Measurements from ENCODE around the gene PPM1M. TPM values are rescaled to one million over a fixed set of nuclear protein-coding genes. Genes with fewer than 3 reads are reported as not detected.

Gene PPM1M
- total RNA-seq, 1 experiment from 2014 or later = 16.2 TPM

- no TSS peak for BruUV-seq (replicated peaks)
- H3K4me2 ChIP-seq = no peak overlapping the region
- ChIA-PET CTCF (no interaction called here), POLR2A (ENCODE audit: unreplicated experiment) (no interaction called here)
- peaks cover 9% of the 10 kb centered on the region for H4K20me1 ChIP-seq (ENCODE audit: insufficient read depth)
- H3K4me3 ChIP-seq = no peak overlapping the region
- no peak overlapping the region for H2AFZ ChIP-seq
- H3F3A ChIP-seq (ENCODE audit: insufficient read depth, low read depth) = peaks cover 7% of the 10 kb centered on the region
- intact Hi-C loops (cut with micrococcal nuclease; ENCODE audit: unreplicated experiment) = loop anchor here (1.0 to 5.0 kb wide), 2 partner anchors 108 to 156 kb away; no protein-coding TSS in a partner anchor
- peaks cover 8% of the 10 kb centered on the region; the same call in 1 of the 2 replicates for H3K4me1 ChIP-seq (replicated peaks; ENCODE audit: insufficient read depth)
- no peak overlapping the region for H3K27ac ChIP-seq
- no peak for TF ChIP-seq EZH2 (IDR thresholded peaks at IDR 0.05; ENCODE audit: low read depth)
- TF ChIP-seq CTCF (conservative IDR thresholded peaks at IDR 0.05) = no peak
- no peaks in the 10 kb centered on the region for H3K9me2 ChIP-seq (ENCODE audit: insufficient read depth)
- H3K9me3 ChIP-seq (ENCODE audit: insufficient read depth, low read depth) = no peaks in the 10 kb centered on the region
- peaks cover 13% of the 10 kb centered on the region for H3K79me2 ChIP-seq (ENCODE audit: low read depth)
- peaks cover 7% of the 10 kb centered on the region; the same call in 1 of the 2 replicates for H3K36me3 ChIP-seq (ENCODE audit: low read depth)
- no peak for DNase-seq
- H3K27me3 ChIP-seq (ENCODE audit: insufficient read depth, low read depth) = no peaks in the 10 kb centered on the region
These were observed 14.6 kb upstream of the PPM1M start for GRCh38 chr3:52230889-52231499.

GRCh38 chr3:52231502-52232278, 13.9 kb upstream of the PPM1M start:
- H3K4me1 ChIP-seq (replicated peaks; ENCODE audit: insufficient read depth) = peaks cover 14% of the 10 kb centered on the region
- H3K27ac ChIP-seq = no peak overlapping the region
- H2AFZ ChIP-seq = no peak overlapping the region
- TF ChIP-seq CTCF (conservative IDR thresholded peaks at IDR 0.05) = peak; percentile 86
- TF ChIP-seq EZH2 (IDR thresholded peaks at IDR 0.05; ENCODE audit: low read depth) = no peak
- no peak overlapping the region for H3K4me3 ChIP-seq
- ChIA-PET POLR2A (ENCODE audit: unreplicated experiment) (no interaction called here), CTCF (no interaction called here)
- H3K36me3 ChIP-seq (ENCODE audit: low read depth) = peaks cover 7% of the 10 kb centered on the region; the same call in 1 of the 2 replicates
- peak in 1 of 2 experiments; percentile 79 for DNase-seq
- H3K9me2 ChIP-seq (ENCODE audit: insufficient read depth) = no peaks in the 10 kb centered on the region
- no peaks in the 10 kb centered on the region for H3K9me3 ChIP-seq (ENCODE audit: insufficient read depth, low read depth)
- H4K20me1 ChIP-seq (ENCODE audit: insufficient read depth) = peaks cover 9% of the 10 kb centered on the region
- H3K27me3 ChIP-seq (ENCODE audit: insufficient read depth, low read depth) = no peaks in the 10 kb centered on the region
- no peak overlapping the region for H3K4me2 ChIP-seq
- H3F3A ChIP-seq (ENCODE audit: insufficient read depth, low read depth) = peaks cover 14% of the 10 kb centered on the region
- BruUV-seq (replicated peaks) = no TSS peak
- intact Hi-C loops (cut with micrococcal nuclease; ENCODE audit: unreplicated experiment) = loop anchor here (1.0 to 5.0 kb wide), 2 partner anchors 108 to 156 kb away; no protein-coding TSS in a partner anchor
- H3K79me2 ChIP-seq (ENCODE audit: low read depth) = peaks cover 20% of the 10 kb centered on the region

- no peak overlapping the region for H2AFZ ChIP-seq
- intact Hi-C loops (cut with micrococcal nuclease; ENCODE audit: unreplicated experiment) = loop anchor here (5.0 kb wide), 1 partner anchor 155 kb away; no protein-coding TSS in a partner anchor
- no peaks in the 10 kb centered on the region for H3K9me3 ChIP-seq (ENCODE audit: insufficient read depth, low read depth)
- no peak overlapping the region for H3K4me2 ChIP-seq
- CTCF ChIA-PET = interaction anchor here (0.6 kb wide), 1 partner anchor 88 kb away, joined by 4 read pairs; no protein-coding TSS in a partner anchor
- peaks cover 9% of the 10 kb centered on the region for H4K20me1 ChIP-seq (ENCODE audit: insufficient read depth)
- no peak overlapping the region for H3K27ac ChIP-seq
- no peak for DNase-seq
- H3K9me2 ChIP-seq (ENCODE audit: insufficient read depth) = no peaks in the 10 kb centered on the region
- H3K79me2 ChIP-seq (ENCODE audit: low read depth) = peaks cover 23% of the 10 kb centered on the region
- no TSS peak for BruUV-seq (replicated peaks)
- POLR2A ChIA-PET (ENCODE audit: unreplicated experiment) = no interaction called here
- peaks cover 21% of the 10 kb centered on the region for H3F3A ChIP-seq (ENCODE audit: insufficient read depth, low read depth)
- peaks cover 7% of the 10 kb centered on the region; the same call in 1 of the 2 replicates for H3K36me3 ChIP-seq (ENCODE audit: low read depth)
- H3K4me3 ChIP-seq = no peak overlapping the region
- no peak for TF ChIP-seq CTCF (conservative IDR thresholded peaks at IDR 0.05)
- no peak for TF ChIP-seq EZH2 (IDR thresholded peaks at IDR 0.05; ENCODE audit: low read depth)
- no peaks in the 10 kb centered on the region for H3K27me3 ChIP-seq (ENCODE audit: insufficient read depth, low read depth)
- peaks cover 22% of the 10 kb centered on the region for H3K4me1 ChIP-seq (replicated peaks; ENCODE audit: insufficient read depth)
These were observed 13.1 kb upstream of the PPM1M start for GRCh38 chr3:52232279-52233107.
